ENCODE measurements around the gene NDUFS6.

The NDUFS6 gene

GRCh38 chr5:1767524-1768282 is 33.5 kb upstream of the NDUFS6 start:
- DNase-seq = no peak

GRCh38 chr5:1768283-1769000 is 32.8 kb upstream of the NDUFS6 start:
- DNase-seq = no peak

- no peak for DNase-seq
These were observed 32.1 kb upstream of the NDUFS6 start for GRCh38 chr5:1769017-1769640.

DNA sequence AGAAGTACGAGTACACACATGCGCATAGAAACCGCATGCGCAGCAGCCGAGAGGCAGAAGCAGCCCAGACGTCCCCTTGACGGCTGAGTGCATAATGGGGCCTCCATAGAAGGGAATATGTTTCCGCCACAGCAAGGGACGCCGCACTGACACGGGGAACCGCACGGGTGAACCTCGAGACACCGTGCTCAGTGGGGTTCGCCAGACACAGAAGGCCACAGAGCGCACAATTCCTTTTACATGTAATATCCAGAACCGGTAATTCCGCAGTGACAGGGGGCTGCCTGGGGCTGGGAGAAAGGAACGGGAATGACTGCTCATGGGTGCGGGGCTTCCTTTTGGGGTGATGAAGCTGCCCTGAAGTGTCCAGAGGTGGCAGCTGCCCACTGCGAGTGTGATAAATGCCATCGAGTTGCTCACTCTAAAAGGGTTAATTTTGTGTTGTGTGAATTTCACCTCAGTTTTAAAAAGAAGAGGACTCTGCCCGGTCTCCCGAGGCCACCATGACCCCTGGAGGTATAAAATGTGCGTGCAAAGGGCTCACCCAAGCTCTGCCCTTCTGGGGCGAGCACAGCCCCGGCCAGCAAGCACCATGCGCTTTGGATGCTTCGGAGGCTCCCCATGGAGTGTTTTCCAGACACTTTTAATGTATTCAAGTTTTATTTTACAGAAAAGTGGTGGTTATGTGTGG is 31.3 kb upstream of the NDUFS6 start:
- DNase-seq = no peak

DNA sequence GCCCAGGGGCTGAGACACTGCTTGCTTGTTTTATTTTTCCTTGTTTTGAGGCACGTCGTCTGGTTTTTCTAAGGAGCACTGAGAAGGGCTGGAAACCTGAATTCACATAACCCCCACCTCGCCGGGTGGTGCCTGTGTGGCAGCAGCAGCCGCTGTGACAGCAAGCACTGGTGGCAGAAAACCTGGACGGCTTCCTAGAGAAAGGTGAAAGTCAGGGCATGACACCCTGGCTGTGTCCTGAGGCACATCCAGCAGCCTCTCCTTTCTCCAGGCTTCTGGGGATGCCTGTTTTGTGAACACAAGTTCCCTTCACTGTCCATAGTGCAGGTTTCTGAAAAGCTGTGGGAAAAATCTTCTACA is 30.8 kb upstream of the NDUFS6 start:
- DNase-seq = no peak

DNA sequence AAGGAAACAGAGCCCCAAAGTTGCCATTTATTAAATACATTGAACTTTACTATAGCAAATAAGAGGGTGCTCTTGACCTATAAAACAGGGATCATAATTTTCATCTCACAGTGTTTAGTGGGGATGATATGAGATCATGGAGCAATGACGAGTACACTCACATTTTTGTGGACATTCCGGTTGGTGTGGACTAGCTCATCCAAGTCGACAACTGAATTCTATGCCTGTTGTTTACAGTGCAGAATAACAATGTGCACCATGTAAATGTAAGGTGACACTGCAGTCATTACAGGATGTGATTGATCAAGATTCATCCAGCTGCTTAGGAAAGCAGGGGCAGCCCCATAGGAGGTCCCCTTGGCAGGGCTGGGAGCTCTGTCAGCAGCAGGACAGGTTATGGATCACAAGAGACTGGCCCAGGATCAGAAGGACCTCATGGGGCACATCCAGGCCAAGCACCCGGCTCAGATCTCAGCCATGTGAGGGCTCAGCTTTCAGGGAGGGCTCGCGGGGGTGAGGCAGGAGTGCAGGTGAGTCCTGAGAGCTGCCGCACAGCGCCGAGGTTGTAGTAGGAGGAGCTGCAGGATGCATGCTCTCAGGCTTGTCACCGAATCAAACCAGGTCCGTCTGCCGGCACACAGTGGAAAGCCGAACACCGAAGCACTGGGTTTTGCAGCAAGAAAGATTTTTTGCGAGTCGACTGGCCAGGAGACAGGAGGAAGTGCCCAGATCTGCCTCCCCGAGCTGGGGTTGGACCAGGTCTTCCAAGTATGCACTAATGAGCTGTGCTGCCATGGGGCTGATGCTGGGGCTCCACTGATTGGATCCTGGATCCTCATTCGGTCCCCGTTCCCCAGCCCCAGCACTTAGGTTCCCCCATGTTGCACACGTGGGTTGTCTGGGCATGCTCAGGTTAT is 29.8 kb upstream of the NDUFS6 start:
- DNase-seq = no peak

DNA sequence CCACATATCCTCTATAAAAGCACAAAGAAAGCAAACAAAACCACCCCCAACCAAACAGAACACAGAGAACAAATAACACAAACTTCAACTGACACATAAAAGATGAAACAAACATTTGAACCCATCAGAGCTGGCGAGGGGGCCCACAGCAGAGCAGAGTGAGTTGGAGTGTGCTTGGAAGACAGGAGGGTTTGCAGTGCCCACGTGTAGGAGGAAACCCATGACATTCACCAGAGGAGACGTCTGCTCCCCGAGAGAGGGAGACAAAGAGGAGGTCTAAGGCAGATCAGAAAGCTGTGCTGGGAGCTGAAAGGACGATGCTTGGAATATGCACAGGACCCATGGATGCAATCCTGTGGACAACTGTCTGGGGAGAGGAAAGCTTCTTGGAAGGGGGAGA is 28.6 kb upstream of the NDUFS6 start:
- DNase-seq = peak; percentile 12

DNA sequence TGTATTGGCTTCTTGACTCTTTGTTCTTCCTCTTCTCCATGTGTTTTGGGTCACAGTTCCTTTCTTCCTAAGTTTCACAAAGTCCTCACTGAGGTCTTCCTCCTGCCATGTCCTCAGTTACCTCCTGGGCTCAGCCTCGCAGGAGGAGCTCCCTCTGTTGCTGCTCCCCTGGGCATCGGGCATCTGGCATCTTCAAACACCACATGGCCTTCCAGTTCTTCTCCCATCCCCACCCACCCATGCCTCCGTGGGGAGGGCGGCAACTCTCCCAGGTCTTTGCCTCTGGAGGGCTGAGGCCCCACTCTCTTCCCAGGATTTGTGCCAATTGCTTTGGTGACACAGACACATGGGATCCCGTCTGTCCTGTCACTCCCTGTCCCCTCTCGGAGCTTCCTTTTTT is 24.4 kb upstream of the NDUFS6 start:
- DNase-seq = no peak

- DNase-seq = no peak
These were observed 23.7 kb upstream of the NDUFS6 start for GRCh38 chr5:1777281-1778137.

DNA sequence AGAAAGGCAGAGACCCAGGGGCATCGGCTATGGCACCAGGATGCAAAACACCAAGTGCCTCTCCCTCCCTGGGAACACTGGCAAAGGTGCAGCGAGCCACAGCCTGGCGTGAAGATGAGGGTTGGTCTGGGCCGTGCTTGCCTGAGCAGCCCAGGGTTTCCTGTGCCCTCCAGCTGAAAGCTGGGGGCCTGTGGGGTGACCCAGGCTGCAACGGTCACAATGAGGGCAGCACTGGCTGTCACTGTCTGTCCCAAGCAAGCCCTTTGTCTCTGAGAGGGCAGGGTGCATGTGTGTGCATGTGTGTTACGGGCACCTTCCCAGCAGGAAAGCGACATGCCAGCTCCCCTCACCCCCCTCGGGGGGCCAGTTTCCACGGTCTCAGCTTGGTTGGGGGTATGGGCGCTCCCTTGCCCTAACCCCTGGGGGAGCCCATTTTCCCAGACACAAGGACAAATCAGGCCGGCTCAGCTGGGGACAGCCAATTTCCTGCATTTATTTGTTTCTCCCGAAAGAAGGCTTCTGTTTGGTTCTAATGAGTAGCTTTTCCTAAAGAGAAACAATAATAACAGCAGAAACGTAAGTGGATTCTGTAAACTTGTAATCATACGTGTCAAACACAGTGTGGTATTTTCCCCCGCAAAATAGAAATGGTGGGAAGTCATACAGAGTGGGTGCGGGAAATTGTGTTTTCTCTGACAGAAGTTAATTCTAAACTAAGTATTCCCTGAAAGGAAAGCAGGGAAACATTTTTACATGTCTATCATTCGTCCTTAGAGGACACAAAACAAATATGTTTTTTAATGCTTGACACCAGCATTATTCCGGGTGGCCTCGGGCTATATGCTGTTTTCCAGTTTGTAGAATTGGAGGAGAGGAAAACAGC is 22.8 kb upstream of the NDUFS6 start:
- DNase-seq = no peak

DNA sequence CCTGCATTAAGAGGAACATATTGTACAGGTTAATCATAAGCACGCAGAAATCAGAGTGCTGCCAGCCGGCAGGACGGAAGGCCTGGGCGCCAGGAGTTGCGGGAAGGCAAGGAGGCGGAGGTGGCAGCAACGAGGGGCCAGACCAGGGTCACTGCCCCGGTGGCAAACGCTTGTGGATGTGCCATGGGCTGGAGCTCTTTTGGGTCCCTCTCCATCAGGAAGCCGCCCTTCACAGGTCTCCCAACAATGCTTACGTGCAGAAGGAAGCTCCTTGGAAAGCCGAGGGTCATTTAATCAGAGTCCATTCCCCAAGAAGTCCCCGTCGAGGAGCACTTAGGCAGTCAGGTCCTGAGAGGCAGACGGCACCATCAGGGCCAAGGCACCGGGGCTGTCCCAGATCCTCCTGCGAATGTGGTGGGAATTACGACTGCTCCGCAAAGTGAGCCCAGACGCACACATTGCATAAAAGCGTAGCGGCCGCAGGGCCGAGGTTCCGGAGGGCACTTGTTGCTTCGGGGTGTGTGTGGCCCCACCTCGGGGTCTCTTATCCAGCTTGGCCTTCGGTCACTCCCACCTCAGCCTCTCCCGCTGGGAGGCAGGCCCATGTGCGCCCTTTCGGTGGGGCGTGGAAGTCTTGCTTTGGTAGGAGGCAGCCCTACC is 22.1 kb upstream of the NDUFS6 start:
- DNase-seq = no peak

DNA sequence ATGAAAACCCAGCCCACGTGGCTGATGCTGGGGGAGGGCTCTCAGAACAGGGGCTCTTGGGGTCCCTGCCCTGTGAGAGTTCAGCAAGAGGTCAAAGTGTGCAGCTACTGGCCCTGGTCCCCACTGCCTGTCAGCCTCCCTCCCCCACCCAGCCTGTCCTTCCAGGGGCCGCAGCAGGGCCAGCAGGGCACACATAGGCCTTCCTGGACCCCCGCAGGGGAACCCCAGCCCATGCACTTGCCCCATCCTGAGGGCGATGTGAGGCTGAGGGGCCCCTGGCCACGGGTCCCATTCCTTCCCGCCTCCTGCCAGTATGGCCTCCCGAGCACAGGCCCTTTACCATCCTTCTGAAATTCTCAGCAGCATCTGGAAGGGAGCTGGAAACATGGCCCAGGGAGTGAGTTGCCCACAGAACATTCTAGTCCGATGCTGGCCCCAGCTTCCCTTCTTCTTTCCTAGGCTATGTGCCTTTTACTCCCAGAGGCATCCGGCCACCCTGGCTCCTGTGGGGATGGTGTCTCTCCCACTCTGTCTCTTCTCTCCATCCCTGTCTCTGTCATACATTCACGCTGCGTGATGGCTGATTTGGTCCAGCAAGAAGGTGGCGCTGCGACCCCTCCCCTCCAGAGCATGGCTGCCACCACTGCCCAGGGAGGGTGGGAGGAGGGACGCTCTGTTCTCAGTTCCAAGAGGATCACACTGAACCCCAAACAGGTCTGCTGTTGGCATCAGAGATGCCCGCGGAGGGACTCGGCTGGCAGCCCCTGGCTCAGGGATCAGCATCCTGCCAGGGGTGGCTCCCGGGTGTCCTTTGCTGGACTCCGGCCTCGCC is 21.2 kb upstream of the NDUFS6 start:
- DNase-seq = no peak

DNA sequence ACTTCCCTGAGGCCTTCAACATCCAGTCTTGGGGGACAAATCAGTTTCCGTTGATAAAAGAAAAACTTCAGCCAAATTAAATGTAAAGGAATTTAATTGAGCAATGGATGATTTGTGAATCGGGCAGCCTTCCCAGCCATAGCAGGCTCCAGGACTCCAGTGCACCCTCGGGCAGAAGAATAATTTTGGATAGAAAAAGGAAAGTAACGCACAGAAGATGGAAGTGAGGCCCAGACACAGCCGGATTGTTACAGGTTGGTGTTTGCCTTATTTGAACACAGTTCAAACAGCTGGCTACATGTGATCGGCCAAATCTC is 20.6 kb upstream of the NDUFS6 start:
- no peak for DNase-seq

- DNase-seq = no peak
These were observed 20.1 kb upstream of the NDUFS6 start for GRCh38 chr5:1781107-1781506.

GRCh38 chr5:1781726-1782384 is 19.4 kb upstream of the NDUFS6 start:
- DNase-seq = no peak

DNA sequence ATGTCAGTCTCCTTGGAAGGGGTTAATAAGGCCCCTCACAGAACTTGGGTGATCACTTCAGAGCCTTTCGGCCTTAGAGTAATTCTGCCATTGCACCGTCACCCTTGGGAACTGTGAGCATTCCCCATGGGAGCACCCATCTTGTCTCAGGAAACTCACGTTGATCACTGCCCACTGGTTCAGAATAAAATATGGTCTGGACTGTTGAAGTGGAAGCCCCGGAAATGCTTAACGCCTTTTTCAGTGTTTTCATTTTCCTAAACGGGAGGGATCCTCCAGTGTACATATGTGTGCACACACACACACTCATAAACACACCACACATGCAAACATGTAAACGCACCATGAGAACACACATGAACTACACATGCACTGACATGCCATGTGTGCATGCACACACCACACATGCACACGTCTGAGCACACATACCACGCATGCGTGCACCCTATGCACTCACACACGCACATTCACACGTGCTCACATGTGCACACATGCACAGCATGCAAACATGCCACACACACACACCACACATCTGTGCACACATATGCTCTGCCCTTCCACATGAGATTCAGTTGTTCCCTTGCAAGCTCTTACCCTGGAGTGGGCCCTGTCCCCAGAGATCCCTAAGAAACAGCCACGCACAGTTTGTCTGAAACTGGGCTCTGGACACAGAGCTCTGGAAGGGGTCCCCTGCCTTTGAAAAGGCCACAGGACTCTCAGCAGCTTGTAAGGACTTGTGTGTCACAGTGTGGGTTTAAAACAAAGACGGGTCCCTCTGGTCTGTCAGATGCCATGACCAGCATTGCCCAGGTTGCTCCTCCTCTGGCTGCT is 18.6 kb upstream of the NDUFS6 start:
- DNase-seq = no peak

- peak; percentile 66 for DNase-seq
These were observed 18.0 kb upstream of the NDUFS6 start for GRCh38 chr5:1783216-1783554.
